Tibial nerve (tissue), 3 donors: ENCODE results near the gene PWWP2A.

Experiments
- POLR2A ChIP-seq, 2 donors: fragments of 450-650 bp; IDR thresholded peaks; one replicate each; pipeline ENCODE4 v1.6.1; 2017; ENCODE audit warnings: antibody characterized with exemption in 2 of 2, mild to moderate bottlenecking in 2 of 2, moderate library complexity in 2 of 2
- TF ChIP-seq, protein P1 (sequence below), 5 experiments: fragments of 200-600 bp in 3 of 5; fragments of 450-650 bp in 2 of 5; sonication (generic) in 3 of 5; IDR thresholded peaks; one replicate each; pipeline ENCODE4 v1.5.1; 2016 to 2019; ENCODE audit warnings: antibody characterized with exemption in 5 of 5, mild to moderate bottlenecking in 3 of 5, moderate library complexity in 2 of 5

DNA sequence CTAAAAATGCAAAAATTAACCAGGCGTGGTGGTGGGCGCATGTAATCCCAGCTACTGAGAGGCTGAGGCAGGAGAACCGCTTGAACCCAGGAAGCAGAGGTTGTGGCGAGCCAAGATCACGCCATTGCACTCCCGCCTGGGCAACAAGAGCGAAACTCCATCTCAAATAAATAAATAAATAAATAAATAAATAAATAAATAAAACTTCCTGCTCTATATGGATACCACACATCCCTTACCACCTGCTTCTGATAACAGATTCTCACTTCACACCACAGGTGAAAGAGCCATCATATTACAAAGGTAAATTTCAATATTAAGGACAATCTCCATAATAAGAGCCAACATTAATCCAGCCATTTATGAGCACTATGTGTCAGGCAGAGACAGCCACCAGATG is 9.4 kb upstream of the PWWP2A start:
- TF ChIP-seq, protein P1, sequence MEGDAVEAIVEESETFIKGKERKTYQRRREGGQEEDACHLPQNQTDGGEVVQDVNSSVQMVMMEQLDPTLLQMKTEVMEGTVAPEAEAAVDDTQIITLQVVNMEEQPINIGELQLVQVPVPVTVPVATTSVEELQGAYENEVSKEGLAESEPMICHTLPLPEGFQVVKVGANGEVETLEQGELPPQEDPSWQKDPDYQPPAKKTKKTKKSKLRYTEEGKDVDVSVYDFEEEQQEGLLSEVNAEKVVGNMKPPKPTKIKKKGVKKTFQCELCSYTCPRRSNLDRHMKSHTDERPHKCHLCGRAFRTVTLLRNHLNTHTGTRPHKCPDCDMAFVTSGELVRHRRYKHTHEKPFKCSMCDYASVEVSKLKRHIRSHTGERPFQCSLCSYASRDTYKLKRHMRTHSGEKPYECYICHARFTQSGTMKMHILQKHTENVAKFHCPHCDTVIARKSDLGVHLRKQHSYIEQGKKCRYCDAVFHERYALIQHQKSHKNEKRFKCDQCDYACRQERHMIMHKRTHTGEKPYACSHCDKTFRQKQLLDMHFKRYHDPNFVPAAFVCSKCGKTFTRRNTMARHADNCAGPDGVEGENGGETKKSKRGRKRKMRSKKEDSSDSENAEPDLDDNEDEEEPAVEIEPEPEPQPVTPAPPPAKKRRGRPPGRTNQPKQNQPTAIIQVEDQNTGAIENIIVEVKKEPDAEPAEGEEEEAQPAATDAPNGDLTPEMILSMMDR (IDR thresholded peaks at IDR 0.05) = no peak
- no peak for TF ChIP-seq POLR2A (IDR thresholded peaks at IDR 0.05)
